Cortex of kidney (tissue), 1 donor: ENCODE results near the gene MINDY4.

Source experiments
- DNase-seq: peaks from one replicate; lab custom pipeline; 2025; lab: John Stamatoyannopoulos, UW

MINDY4 gene

DNA sequence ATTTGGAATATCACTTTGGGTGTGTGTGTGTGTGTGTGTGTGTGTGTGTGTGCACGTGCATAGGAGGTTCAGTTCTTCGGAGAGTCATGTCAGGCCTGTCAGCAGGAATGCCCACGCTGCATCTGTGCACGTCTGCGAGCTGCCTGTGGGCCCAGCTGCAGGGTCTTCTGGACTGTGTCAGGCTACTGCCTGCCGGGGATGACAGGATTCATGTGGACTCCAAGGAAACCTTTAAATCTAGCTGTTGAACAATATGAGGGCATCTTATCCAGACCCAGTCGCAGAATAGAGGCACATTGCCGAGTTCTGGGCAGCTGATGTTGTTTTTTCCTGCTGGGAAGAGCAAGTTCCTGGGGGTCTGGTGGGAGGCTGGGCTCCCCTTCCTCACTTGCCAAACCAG lies 159.4 kb downstream of the MINDY4 start:
- no peak for DNase-seq

DNA sequence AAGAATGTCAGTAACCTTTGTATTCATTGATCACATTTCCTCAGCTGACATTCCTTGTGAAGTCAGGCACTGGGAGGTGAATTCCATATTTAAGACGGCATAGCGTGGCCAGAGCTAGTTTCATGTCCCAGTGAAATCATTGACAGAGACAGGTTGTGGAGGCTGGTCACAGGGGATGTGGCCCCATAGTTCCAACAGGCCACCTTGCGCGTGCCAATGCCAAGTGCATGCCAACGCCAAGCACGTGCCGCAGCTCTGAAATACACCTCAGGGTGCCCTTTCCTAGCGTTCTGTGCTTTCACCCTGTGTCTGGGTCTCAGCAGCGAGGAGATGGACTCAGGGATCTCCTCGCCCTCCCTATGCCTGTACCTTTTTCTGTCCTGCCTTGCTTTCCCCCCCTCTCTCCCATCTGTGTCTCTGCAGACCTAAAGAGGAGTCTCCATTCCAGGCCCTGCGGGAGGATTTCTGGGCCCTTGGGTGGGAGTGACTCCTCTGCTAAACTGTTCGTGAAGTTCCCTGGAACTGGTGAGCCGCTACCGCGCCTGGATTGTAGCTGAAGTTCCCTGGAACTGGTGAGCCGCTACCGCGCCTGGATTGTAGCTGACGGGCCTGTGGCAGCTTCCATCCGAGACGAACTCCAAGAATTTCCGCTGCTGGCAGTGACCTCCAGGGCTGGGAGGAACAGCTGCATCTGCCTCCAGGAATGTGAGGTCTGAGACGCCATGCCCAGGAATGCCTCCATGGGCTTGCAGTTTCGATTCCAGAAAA lies 160.1 kb downstream of the MINDY4 start:
- no peak for DNase-seq

DNA sequence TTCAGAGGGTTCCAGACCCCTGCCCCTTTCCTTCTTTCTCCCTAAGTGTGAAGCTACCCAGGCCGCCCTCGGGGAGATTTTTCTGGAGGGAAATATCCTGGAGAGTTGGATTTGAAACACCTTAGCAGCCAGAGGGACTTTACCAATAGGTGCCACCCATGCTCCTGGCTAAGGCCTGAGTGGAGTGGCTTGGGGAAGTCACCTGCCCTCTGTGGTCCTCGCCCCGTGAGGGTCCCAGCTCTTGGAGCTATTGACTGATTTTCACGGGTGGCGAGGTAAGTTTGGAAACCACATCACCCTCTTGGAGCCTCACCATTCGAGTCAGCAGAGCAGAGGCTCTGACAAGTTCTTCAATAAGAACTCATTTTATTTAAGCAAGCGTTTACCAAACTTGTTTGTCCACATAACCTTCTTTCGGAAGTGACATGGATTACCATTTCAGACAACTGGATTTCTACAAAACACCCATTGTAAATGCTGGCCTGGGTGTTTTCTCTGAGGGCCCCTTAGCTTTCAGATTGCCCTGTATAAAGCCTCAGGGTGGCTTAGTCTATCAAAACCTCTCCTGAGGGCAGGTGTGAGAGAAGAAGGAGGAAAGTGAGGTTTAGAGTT lies 160.8 kb downstream of the MINDY4 start:
- no peak for DNase-seq

DNA sequence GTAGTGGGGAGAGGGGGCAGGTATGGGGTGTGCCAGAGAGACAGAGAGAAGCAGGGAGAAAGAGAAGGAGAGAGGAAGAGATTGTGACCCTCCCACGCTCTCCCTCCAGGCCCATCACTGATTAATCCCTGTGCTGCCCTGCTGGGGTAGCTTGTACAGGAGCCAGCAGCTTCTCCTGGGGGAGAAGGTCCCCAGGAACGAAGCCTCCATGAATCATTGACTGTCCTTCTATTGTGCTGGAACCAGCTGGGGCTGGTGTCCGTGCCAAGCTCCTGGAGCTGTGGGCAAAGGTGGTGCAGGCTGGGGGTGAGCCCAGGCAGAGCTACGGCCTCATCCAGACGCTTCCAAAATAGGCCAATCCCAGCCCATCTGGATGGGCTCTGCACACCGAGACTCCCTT lies 161.3 kb downstream of the MINDY4 start:
- DNase-seq = no peak

DNA sequence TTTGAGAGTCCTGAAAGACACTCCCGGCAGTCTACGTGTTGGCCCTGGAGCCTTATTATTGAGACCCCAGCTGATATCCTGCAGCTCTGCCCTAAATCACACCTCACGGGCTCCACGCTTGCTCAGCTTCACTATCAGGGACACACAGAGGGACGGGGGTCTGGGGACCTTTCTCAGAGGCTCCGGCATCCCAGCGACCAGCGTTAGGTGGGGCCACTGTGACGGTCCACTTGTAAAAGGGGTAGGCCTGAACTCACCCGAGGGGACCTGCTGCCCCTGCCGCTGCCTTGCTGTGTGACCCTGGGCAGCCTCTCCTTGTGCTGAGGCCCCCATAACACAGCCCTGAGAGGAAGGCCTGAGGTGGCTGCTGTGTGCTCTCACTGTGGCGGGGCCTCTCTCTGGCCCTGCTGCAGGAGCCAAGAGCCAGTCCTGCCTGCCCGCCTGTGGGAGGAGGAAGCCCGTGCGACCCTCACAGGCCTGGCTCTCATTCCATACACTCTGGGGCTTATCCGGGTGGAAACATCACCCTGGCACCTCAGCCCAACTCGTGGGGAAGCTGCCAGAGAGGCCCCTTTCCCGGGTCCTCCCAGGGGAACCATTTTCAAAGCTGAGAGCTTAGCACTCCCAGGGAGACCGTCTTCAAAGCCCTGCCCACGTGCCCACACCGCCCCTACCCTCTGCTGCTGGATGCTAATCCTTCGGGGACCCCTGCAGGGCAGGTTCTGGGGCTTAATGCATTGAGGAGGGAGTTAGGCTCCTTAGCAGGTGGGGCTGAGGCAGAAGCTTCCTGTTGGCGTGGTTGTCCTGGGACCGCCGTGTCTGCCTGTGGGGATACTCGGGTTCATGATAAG lies 162.1 kb downstream of the MINDY4 start:
- no peak for DNase-seq

DNA sequence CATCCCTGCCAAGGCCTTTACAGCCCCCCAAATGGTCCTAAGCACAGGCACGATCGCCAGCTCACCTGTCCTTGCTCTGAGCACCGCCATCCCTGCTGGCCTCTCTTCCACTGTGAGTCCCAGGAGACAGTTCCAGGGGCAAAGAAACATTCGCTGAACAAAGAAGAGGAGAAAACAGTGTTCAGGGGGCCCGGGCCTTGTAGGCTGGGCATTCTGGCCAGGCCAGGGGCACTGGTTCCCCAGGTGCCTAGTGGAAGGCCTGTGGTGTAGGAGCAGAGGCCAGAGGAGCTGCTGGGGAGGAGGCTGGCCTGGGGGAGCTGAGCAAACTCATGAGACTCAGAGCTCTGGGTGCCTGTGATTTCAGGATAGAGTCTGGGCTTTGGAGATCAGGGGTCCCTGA lies 163.0 kb downstream of the MINDY4 start:
- no peak for DNase-seq

DNA sequence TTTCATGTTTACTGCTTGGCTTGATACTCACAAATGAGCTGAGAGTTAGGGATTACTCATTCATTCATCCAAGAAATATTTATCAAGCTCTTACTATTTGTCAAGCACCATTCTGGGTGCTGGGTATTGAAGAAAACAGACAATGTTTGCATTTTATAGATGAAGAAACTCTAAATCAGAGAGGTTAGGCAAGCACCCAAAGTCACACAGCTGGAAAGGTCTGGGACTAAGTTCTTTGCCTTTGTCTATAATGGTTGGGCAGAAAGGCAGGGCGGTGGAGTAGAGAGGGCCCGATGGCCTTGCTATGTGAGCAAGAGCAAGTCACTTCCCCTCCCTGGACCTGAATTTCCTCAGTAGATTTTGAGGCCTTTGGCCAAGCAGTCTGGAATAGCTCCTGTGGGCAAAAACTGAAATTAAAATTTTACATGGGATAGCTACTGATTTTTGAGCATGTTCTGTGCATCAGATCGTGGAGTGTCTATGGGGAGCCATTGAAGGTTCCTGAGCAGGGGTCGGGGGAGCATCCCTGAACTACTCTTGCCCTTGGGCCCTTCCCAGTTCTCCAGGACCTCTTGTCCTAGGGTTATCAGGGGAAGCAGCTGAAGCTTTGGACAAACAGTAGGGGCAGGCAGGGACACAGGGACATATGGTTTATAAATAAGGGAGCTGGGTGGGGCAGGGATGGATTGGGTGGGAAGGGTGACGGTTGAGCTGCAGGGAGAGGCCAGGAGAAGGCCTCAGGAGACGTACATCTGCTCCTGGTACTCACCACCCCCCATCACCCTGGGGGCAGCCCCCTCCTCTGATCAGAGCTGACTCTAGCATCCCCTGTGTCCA lies 163.7 kb downstream of the MINDY4 start:
- DNase-seq = no peak

DNA sequence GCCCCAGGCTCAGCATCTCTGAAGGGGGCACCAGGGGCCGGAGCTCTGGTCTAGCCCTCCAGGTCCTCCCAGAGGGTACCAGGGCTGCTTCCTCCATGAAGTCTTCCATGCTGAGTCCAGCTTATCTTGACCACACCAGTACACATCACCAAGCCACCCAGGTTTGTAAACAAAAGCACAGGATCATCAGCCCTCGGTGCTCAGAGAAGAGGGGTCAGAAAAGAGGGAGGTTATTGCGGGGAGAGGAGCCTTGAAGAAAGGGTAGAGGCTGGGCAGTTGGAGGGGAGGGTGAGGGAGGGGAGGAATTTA lies 164.3 kb downstream of the MINDY4 start:
- no peak for DNase-seq

DNA sequence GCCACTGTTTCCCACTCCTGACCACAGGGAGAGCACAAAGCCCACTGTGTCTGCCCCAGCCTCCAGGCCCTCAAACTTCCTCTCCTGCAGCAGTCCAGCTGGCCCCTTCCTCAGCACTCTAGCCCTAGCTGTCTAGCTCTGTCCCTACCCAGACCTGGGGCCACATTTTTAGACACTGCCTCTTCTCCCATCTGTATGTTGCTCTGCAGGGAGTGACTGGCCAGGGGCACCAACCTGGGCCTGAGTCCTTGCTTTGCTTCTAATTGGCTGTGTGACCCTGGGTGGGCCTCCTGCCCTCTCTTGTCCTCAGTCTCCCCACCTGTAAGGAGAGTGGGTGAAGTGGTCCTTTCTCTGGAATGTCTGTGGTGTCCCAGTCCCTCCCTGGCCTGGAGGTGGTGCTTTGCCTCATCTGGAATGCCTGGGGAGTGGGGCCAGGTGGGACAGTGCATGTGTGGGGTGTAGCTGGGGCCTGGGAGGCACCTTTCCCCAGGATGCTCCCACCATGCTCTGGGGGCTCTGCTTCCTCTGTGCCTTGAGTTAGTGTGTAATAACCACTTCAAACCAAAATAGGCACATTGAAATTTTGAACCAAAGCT lies 165.5 kb downstream of the MINDY4 start:
- DNase-seq = no peak

DNA sequence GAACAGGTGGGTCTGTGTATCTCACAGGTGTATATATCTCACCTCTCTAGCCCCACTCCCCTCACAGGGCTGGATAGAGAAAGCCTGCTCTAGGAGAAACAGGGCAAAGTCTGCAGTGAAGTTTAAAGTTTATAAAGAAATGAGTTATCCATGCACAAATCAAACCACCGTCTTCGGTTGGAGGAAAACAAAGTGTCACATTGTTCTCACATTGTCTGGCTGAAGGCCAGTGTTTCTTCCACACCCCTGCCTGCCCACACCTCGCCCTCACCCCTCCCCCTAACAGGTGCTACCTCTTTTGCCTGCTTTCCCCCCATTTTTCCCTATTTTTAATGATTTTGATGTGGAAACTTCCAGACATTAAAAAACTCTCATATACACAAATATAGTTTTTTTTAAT lies 166.2 kb downstream of the MINDY4 start:
- no peak for DNase-seq

DNA sequence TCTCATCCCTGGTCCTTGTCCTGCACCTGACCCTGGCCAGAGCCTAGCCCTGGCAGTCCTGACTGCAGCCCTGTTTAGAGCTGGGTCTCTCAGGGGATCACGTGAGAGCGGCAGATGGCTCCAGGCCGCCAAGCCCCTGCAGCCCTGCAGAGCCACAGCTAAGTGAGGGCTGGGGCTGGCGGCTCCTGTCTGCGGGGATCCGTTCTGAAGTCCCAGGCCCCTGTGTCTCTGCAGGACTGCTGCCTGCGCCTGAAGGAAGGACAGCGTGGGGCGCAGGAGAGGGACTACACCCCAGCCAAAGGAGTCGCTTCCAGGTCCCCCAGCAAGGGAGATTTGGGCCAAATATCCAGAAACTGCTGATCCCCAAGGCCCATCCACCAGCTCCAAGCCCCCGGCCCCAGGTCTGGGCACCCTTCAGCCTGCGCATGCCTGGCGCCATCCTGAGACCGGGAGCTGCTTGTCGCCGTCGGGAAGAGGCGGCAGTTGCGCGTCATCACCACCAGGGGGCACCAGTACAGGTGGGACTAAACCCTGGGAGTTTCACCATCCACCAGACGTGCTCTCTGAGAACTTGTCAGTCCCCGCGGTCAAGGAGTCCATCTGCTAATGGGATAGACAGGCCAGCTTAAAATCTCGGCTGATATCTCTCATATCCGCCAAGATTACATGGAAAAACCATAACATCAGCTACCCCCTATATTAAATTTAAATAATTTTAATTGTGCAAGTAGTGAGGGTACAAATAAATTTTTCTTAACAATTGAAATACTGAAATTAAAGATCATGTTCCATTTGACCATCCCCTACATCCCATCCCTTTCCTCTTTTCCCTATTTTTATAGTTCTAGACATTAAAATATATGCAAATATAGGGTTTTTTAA lies 167.5 kb downstream of the MINDY4 start:
- DNase-seq = no peak

DNA sequence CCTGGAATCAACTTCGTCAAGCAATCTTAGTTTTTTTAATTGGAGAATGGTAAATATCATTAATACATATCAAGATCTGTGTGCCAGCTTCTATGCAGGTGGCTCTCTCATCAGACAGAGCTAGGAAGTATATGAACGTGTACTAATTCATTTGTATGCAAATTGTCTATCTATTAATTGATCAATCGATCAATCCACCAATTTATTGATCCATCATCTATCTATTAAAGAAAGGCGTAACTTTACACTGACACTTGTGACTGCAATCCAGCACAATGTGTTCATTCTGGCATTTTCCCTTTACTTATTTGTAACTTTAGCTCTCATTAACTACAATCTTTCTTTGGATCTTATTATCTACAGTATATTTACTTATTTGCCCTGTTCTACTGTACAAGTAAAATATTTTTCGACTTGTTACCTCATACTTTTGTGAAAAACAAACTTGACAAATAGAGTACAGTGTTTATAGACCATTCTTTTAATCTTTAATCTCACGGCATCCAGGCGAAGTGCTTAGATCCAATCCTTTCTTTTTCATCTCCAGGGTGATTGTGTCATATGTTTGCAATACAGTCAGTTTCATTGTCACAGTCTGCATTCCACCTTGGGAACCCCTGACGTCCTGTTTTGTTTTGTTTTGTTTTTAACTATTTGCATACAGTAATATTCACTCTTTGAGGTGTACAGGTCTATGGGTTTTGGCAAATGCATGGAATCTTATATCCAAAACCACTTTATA lies 170.5 kb downstream of the MINDY4 start:
- DNase-seq = no peak
